Coronary artery (tissue), 2 donors: Measurements from ENCODE around the gene JAK2.
A peak's percentile ranks its signal among the peaks of the same experiment; 100 is the strongest.

ENCODE experiments used
- DNase-seq: peaks from one replicate; pipeline ENCODE4 v3.0.0-alpha.2; 2017; ENCODE audit warnings: low spot score
- H3K27ac ChIP-seq, 2 donors: fragments of 200-600 bp; sonication (generic); one replicate each; pipeline ENCODE4 v1.5.1; 2016 to 2019
- H3K4me3 ChIP-seq: fragments of 200-600 bp; sonication (generic); 2 replicates; pipeline ENCODE4 v1.5.1; 2016; ENCODE audit warnings: mild to moderate bottlenecking, moderate library complexity
- TF ChIP-seq, protein P1 (sequence below): fragments of 200-600 bp; sonication (generic); IDR thresholded peaks from one replicate; pipeline ENCODE4 v1.5.1; 2019; ENCODE audit warnings: antibody characterized with exemption

The JAK2 gene

DNA sequence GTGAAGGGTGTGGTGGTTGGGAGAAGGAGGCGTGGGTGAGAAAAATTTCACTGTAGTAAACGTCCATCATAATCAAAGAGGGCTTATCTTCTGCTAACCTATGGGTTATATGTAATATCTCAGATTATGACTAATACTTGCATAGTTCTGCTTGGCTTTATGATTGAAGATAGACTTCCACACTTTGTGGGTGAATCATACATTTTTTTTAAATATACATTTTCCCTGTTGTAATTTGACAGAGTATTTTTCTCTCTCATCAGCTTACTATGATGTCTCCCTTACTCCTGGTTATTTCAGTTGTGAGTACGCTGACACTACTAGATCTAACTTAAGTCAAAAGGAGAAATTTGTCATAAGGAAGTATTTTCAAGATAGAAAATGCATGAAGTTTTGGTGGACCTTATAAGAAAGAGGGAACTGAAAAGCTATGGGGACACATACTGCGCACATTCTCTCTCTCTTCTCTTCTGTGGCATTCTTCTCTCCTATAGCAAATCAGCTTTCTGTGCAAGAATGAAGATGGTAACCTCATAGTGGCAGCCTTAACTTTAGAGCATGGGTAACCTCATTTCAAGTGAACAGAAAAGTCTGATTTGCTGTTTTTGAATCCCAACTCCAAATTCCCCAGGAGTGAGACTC is 4.9 kb upstream of the JAK2 start:
- TF ChIP-seq, protein P1, sequence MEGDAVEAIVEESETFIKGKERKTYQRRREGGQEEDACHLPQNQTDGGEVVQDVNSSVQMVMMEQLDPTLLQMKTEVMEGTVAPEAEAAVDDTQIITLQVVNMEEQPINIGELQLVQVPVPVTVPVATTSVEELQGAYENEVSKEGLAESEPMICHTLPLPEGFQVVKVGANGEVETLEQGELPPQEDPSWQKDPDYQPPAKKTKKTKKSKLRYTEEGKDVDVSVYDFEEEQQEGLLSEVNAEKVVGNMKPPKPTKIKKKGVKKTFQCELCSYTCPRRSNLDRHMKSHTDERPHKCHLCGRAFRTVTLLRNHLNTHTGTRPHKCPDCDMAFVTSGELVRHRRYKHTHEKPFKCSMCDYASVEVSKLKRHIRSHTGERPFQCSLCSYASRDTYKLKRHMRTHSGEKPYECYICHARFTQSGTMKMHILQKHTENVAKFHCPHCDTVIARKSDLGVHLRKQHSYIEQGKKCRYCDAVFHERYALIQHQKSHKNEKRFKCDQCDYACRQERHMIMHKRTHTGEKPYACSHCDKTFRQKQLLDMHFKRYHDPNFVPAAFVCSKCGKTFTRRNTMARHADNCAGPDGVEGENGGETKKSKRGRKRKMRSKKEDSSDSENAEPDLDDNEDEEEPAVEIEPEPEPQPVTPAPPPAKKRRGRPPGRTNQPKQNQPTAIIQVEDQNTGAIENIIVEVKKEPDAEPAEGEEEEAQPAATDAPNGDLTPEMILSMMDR, result no peak
- H3K4me3 ChIP-seq, result no peak overlapping the region
- DNase-seq, result no peak
- no peak overlapping the region for H3K27ac ChIP-seq

DNA sequence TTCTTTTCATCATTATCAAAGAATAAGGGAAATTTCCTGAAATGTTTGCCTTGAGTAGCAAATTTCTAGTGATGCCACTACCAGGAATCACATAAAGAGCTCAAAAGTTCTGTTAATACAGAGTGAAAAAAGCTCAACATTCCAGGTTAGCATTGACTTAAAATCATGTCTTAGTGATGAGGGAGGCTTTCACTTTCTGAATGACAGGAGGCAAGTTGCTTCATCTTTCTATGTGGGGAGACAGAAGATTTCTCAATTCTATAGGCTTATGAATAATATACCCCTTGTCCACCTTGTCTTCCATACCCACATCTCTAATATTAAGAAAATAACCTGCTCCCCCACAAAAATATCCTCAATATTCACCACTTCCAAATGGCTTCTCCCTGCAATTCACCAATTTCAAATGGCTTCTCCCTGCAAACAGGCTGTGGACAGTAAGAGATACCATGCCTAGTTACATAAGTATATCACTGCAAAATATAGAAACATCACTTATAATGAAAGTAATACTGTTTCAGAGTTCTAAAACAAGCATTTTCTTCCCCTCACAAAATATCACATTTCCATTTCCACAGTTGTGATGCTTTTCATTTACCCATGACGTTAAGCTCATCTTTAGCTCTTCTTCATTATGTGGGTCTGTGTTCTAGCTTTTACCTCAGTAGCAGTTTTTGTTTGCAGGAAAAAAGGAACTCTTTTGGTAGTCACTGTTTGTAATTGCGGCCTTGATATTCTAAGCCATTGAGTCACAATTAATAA is 2.2 kb upstream of the JAK2 start:
- TF ChIP-seq, protein P1, result no peak
- DNase-seq, result no peak
- Histone ChIP-seq H3K27ac (peak overlapping the region in 1 of 2 donors; percentile 97), H3K4me3 (no peak overlapping the region)

DNA sequence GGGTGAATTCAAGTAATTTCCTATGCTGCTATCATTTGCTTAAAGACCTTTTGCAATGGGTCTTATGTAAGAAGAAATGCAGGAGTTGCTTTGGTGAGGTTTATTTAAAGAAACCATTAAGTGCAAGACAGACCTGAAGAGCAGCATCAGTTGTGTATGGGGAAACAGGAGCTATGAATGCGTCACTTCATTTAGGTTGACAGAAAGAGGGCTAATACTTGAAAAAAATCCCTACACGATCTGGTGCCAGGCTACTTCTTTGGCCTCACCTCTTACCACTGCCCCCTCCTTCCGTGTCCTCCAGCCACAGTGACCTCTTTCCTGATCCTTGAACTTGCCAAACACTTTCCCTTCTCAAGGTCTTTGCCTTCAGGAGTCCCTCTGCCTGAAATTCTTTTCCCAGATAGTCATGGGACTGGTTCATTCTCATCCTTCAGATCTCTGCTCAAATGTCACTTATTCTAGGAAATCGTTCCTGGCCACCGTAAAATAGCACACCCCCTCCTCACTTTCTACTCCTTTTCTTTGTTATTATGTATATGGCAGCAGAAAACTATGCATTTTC is 1.4 kb upstream of the JAK2 start:
- no peak for DNase-seq
- Histone ChIP-seq H3K27ac (peak overlapping the region; percentile 96 to 97), H3K4me3 (peak overlapping the region; percentile 88)
- TF ChIP-seq, protein P1, result no peak

DNA sequence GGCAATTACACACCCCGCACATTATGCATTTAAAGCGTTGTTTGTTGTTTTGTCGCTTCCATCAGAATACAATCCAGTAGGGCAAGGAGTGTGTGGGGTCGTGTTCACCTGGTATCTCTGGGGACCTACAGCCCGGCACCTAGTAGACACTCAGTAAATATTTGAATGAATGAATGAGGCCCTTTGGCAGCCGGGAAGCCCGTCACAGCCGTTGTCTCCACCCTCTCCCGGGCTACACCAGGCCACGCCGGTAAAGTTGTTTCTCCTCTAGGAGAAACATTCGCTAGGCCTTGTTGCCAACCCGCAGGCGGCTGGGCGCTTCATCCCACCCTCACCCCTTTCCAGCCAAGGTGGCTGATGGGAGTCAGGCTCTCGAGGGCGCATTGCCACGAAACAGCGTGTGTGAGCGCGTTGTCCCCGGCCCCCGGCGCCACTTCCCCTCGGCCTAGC is 876 bp upstream of the JAK2 start:
- DNase-seq, result no peak
- TF ChIP-seq, protein P1, result no peak
- Histone ChIP-seq H3K27ac (peak overlapping the region; percentile 96 to 97), H3K4me3 (peak overlapping the region; percentile 88)

DNA sequence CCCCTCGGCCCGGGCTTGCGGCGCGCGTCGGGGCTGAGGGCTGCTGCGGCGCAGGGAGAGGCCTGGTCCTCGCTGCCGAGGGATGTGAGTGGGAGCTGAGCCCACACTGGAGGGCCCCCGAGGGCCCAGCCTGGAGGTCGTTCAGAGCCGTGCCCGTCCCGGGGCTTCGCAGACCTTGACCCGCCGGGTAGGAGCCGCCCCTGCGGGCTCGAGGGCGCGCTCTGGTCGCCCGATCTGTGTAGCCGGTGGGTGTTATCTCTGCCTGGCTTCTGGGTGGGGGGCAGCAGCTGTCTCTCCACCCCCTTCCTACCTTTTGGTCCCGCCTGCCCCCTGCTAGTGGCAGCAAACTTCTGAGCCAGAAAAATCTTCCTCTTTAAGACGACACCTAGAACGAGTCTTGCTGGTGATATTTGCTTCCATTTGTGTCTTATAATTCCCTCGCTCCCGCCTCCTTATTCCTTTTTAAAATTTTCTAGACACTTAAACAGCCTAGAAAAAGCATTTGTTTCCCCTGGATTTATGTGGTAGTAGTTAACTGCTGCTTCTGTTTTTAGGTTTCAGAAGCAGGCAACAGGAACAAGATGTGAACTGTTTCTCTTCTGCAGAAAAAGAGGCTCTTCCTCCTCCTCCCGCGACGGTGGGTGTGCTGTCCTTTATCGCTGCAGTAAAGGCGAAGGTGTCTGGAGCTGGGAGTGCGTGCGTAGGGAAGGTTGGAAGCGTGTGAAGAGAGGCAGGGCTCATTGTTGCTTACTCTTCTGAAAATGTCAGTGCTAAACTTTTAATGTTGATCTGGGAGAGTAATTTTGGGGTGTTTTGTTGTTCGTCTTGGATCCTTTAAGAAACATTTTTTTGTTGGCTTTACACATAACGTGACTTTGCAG is 554 bp downstream of the JAK2 start:
- DNase-seq, result no peak
- Histone ChIP-seq H3K27ac (peak overlapping the region; percentile 96 to 97), H3K4me3 (peak overlapping the region; percentile 88)
- TF ChIP-seq, protein P1, result no peak

DNA sequence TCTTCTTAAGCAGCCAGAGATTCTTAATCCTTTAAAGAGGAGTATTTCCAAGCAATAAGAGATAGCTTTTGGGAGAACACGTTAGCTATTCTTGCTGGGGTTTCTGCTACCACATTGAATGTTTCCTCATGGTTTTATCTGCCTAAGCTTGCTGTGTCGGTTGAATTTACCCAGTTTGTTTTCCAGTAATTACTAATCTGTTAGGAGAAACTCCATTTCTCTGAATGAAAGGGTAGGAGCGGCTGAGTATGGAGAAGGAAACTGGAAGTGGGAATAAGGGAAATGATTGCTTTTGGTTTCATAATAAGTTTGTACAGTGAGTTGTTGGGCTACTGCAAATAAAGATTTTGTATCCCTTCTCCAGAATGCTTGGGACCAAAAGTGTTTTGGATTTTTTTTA is 1.2 kb downstream of the JAK2 start:
- Histone ChIP-seq H3K4me3 (peak overlapping the region; percentile 88), H3K27ac (peak overlapping the region; percentile 96 to 97)
- TF ChIP-seq, protein P1, result no peak
- DNase-seq, result no peak
